Measurements from ENCODE around the gene RPS19BP1.

RPS19BP1 gene, protein sequence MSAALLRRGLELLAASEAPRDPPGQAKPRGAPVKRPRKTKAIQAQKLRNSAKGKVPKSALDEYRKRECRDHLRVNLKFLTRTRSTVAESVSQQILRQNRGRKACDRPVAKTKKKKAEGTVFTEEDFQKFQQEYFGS

DNA sequence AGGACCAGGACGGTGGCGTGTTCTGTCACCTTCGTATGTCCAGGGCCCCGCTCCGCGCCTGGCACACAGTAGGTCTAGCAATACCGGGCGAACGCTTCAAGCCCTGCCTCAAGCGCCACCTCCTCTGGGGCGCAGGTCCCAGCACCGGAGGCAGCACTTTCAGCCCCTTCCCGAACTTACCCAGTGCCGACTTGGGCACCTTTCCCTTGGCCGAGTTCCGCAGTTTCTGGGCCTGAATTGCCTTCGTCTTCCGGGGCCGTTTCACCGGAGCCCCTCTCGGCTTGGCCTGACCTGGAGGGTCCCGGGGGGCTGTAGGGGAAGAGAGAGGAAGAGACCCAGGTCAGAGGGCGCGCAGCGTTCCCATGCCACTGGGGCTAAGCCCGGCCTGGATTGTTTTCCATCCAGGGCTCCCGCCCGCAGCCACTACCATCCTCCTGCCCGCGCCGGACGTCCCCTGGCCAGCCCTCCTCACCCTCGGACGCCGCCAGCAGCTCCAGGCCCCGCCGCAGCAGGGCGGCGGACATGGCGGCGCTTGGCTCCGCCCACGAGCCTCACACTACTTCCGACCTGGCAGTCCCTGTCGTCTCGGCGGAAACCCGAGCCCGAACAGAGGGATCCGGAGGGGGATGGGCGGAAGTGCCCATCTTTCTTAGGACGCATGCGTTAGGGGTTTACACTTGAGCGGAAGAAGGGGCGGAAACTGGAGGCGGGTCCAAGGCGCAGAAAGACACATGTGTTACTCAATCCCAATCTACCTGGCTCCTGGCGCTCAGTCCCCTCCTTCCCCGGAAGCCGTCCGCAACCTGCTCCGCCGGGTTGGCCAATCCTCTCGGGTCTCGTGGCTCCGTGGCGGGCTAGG, at the start of gene RPS19BP1:
Gene RPS19BP1 (minus strand): TSS at position 534 of the 859 bp plus-strand sequence. CDS start 10 bp downstream, at position 524.
- DNase-seq, result peak; percentile 99 to 100

DNA sequence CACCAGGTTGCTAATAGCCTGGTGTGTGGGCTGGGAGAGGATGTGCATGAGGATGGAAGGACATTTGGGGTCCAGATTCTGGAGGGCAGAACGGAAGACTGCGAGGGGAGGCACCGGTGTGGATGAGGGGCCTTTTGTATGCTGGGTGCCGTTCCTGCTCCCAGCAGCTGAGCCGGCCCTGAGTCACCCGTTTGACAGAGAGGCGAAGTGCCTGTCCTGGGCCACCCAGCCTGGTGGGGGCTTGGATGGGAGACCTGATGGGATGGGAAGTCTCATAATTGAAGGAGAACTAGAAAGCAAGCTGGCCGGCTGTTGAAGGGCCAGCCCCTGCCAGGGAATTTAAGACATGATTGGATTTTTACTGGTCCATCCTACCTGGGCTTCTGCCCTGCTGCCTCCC, 48.8 kb upstream of the RPS19BP1 start:
- DNase-seq, result no peak

DNA sequence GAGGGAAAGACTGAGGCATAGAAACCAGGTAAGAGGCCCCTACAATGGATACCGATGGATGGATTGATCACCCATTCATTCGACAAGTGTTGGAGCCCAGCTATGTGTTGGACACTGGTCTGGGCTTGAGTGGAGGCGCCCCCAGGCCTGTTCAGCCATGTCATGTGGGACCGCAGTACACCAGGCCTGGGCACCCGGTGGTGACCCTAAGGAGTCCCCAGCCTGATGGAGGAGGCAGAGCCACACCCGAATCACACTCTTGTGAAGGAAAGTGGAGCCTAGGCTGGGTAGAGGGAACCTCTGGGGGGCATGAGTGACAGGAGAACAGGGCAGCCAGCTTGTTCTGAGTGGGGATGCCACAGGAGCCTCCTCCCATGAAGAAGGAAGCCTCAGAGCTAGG, 48.2 kb upstream of the RPS19BP1 start:
- DNase-seq, result no peak

DNA sequence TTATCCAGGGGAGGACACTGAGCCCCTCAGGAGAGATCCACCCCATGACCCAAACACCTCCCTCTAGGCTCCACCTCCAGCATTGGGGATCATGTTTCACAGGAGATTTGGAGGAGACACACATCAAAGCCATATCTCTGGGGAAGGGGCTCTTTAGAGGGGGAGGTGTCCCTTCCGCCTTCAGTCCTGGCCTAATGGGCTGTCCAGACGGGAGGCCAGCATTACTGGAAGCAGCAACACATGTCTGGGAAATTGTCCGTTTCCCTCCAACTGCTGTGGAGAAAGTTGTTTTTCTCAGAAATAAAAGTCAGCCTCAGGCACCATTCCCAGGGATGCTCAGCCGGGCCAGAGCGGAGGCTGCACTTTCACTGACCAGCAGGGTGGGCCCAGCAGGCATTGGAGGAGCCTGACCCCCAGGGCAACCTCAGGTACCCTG, 47.5 kb upstream of the RPS19BP1 start:
- no peak for DNase-seq

DNA sequence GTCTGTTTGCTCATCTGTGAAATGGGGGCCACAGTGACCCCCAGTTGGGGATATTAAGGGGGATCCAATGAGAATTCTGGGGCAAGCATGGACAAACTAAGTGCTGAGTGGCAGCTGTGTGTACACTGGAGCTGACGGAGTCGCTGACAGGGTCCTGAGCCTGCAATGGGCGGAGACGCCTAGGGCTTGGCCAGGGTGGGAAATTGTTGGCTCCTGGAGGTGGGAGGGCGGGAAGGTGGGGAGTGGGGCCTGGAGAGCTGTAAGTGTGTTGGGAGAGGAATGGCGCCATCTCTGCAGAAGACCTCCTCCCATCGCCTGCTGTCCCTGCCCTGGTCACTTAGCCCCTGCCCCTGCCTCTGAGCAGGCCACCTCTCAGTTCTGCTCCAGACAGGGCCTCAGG, 45.4 kb upstream of the RPS19BP1 start:
- DNase-seq, result no peak

DNA sequence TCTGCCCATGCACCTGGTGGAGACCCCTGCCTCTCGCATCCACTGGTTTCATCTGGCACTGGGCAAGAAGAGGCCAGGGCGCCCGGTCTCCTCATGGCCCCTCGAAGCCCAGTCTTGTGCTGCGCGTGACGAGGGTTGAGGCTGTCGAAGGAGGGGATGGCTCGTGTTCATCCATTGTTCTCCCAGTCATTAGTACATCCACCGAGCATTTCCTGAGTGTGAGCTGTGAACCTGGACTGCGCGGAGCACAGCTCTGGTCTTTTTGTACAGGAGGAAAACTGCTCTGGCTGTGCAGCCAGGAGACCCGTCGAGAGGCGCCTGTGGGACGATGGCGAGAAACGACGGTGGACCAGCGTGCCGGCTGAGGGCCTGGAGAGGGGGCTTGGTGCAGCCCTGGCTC, 44.8 kb upstream of the RPS19BP1 start:
- DNase-seq, result no peak

DNA sequence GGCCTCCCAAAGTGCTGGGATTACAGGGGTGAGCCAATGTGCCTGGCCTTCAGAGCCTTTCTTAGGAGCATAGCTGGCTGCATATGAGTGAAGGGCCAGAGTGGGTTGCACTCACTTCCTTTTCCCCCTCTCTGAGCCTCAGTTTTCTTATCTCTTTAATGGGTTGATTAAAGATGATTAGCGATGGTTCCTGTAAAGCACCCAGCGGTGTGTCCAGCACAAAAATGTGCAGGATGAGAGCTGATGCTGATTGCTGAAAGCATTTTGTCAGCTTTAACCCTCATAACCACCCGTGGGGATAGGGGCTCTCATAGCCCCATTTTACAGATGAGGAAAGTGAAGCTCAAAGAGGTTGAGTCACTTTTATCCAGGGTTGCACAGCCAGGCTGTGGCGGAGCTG, 43.5 kb upstream of the RPS19BP1 start:
- no peak for DNase-seq

DNA sequence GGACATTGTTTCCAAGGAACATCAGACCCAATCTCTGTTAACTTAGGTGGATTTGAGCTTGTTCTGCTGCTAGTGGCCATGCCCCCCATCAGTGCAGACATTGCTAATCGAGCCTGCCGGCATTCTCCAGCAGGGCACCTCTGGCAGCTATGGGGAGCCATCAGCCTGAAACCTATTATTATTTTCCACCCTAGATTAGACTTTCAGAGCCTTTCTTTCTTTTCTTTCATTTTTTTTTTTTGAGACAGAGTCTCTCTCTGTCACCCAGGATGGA, 42.9 kb upstream of the RPS19BP1 start:
- DNase-seq, result no peak

DNA sequence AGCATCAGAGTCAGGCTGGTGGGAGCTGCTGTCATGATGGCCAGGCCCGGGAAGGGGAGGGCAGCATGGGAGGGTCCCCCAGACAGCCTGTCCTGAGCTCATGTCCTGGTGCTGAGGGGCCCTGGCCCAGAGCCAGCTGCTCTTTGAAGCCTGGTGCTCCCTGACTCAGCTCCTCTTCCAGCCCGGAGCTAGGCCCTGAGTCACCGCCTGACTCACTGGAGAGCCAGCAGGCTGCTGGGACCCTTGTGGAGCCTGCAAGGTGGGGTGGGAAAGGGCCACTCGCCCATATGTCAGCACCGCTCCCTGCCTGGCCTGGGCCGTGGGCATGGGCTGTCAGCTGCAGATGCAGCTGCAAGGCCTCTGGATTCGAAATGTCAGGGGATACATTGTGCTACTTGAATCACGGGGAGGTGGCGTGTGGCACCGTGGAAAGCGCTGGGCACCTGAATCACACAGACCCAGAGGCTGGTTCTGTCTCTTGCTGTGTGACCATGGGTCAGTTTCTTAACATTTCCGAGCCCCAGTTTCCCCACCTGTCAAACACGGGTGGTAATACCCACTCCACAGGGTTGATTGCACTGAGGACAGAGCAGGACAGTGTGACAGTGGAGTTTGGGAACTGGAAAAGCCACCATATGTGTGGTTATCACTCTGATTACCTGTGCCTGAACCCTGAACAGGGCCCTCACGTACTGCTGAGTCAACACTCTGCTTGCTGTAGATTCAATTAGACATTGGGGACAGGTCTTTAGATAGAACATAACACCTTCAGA, 42.4 kb upstream of the RPS19BP1 start:
- DNase-seq, result no peak

DNA sequence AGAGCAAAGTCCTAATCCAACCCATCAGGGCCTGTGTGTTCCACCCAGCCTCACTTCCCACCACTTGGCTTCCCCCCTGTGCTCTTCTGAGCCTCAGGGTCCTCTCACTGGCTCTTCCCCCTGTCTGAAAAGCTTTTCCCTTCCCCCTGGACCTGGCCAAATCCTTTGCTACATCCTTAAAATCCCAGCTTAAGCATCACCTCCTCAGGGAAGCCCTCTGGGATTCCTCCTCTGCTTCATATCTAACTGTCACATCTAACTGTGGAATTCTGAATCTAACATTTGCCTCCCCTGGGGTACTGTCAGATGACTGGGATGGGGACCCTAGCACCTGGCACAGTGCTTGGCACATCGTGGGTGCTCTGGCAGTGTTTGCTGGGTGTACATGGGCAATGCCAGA, 39.0 kb upstream of the RPS19BP1 start:
- no peak for DNase-seq

DNA sequence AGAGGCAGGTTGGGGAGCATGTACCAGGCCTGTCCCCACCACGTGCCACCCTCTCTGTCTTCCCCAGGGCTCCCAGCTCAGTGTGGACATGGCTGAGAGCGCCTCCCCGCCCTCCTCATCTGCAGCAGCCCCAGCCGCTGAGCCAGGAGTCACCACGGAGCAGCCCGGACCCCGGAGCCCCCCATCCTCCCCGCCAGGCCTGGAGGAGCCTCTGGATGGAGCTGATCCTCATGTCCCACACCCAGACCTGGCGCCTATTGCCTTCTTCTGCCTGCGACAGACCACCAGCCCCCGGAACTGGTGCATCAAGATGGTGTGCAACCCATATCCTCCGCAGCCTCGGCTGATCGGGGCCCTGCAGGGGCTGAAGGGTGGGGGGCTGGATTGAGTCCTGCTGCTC, 38.1 kb upstream of the RPS19BP1 start, which contains the start of gene CACNA1I:
Gene CACNA1I (plus strand): TSS at position 89 of the 400 bp plus-strand sequence. CDS start 0 bp downstream, at position 89.
- DNase-seq, result no peak

DNA sequence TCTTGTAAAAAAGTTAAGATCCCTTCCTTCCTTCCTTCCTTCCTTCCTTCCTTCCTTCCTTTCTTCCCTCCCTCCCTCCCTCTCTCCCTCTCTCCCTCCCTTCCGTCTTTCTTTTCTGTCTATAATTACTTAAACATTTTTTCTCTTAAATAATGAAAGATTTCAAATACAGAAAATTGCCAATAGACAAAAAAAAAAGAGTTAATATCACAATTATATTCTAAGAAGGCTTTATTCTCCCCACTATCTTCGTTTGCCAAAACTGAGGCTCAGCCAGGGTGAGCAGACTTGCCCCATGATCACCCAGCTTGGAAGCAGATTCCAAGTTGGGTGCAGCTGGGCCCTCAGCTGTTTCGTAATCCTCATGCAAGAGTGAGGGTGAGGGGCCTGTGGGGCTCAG, 37.7 kb upstream of the RPS19BP1 start:
- no peak for DNase-seq

DNA sequence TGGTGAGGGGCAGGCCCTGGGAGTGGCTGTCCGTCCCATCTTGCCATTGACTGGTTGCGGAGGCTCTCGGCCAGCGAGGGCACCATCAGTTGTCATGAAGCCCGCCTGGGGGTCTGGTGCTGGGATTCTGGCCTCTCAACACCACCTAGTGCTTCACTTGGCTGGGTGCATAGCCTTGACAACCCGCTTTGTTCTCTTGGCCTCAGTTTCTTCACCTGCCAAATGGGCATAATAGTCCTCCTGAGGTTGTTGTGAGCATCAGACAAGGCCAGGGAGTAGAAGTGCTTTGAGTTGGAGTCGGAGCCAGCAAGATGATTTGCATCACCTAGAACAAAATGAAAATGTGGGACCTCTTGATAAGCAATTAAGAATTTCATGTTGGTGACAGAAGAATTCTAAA, 36.5 kb upstream of the RPS19BP1 start:
- no peak for DNase-seq

DNA sequence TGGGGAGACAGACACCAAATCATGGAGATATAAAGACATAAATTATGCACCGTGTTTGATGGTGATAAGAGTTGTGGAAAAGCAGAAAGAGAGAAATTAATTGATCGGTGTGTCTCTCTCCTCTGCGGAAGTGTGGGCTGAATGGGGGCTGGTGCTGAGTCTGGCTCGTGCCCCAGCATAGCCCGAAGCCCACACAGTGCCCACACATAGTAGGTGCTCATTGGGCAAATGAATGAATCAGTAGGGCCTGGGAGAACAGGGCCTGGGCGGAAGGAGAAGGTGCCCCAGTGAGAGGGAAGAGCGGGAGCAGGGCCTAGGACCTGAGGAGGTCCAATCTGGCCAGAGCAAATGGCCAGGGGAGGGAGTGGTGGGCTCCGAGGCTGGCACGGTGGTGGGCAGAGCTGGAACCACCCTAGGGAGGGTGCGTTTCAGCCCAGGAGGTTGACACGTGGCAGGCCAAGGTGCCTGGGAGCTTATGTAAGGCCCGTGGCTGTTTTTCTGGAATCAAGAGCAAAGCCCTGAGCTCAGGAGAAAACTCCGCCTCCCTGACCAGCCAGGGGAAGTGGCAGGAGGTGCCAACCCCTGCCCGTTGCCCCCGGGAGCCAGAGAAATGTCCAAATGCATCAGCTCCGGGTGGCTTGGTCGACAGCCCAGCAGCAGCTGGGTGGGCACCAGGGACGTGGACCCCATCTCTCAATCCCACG, 35.9 kb upstream of the RPS19BP1 start:
- no peak for DNase-seq

DNA sequence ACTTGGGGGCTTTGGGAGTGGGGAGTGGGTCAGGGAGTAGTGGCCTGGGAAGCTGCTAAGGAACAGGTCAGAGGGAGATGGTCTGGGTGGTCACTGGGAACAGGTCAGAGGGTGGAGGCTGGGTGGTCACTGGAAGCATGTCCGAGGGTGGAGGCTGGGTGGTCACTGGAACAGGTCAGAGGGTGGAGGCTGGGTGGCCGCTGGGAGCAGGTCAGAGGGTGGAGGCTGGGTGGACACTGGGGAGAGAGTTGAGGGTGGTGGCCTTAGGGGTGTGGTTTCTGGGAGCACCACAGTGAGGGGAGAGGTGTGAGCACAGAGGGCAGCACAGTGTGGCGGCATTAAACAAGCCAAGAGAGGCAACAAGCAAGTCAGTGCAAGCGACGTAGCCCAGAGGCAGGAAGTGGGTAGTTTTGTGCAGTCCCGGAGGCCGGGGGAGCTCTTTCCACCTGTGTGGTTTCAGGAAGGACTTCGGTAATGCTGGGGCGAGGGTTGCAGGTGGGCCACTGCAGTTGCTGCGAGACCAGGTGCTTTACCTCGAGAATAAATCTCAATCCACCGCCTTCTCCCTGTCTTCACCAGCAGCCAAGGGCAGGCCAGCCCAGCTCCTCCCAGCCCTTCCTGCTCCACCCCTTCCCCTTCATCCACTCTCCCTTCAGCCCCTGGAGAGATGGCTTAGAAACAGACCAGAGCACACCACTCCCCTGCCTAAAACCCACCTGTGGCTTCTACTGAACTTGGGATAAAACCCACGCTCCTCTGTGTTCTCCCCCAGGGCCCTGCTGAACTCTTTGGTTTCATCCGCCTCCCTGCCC, 34.8 kb upstream of the RPS19BP1 start:
- peak; percentile 28 to 33 for DNase-seq

DNA sequence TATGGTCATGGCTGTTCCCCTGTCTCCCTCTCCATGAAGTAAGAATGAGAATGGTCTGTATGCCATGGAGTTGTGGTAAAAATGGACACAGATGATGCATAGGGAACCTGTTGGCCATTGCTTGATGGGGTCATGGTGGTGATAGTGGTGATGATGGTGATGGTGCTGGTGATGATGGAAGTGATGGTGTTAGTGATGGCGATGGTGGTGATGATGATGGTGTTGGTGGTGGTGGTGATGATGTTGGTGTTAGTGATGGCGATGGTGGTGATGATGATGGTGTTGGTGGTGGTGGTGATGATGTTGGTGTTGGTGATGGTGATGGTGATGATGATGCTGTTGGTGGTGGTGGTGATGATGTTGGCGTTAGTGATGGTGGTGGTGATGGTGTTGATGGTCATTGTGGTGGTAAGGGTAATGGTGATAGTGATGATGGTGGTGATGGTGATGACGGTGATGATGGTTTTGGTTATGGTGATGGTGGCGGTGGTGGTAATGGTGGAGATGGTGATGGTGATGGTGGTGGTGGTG, 32.9 kb upstream of the RPS19BP1 start:
- no peak for DNase-seq

DNA sequence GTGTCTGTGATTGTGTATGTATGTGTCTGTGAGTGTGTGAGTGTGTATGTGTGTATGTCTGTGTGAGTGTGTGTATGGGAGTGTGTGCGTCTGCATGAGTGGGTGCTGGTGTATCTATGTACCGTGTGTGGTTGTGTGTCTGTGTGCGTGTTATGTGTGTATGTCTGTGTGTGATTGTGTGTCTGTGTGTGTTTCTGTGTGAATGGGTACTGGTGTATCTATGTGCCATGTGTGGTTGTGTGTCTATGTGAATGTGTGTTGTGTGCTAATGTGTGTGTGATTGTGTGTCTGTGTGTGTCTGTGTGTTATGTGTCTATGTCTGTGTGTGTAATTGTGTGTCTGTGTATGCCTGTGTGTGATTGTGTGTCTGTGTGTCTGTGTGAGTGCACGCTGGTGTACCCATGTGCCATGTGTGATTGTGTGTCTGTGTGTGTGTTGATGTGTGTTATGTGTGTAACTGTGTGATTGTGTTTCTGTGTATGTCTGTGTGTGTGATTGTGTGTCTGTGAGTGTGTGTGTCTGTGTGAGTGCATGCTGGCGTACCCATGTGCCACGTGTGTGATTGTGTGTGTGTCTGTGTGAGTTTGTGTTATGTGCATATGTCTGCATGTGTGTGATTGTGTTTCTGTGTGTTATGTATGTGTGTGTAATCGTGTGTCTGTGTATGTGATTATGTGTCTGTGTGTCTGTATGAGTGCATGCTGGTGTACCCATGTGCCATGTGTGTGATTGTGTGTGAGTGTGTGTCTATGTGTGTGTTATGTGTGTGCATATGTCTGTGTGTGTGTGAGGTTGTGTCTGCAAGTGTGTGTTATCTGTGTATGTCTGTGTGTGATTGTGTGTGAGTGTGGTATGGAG, 31.3 kb upstream of the RPS19BP1 start:
- no peak for DNase-seq

DNA sequence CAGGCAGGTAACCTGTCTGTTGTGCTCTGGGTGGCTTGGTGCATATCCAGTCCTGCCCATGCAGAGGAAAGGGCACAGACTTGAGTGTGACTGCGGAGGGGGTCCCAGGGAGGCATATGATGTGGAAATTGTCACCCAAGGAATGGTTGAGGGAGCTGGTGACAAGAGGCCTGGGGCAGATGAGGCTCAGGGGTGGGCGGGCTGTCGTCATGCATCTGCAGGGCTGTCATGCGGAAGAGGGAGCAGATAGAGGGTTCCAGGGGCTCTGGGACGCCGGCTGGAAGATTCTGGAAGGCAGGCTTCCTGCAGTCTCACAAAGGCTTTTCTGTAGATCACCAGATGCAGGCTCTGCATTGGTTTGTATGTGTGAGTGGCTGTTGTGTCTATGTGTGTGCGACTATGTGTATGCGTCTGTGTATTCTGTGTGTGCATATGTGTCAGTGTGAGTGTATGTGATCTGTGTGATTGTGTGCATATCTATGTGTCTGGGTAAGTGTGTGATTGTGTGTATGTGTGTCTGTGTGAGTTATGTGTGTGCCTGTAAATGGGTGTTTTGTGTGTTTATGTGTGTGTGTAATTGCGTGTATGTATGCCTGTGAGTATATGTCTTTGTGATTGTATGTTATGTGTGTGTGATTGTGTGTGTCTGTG, 30.4 kb upstream of the RPS19BP1 start:
- DNase-seq, result no peak

DNA sequence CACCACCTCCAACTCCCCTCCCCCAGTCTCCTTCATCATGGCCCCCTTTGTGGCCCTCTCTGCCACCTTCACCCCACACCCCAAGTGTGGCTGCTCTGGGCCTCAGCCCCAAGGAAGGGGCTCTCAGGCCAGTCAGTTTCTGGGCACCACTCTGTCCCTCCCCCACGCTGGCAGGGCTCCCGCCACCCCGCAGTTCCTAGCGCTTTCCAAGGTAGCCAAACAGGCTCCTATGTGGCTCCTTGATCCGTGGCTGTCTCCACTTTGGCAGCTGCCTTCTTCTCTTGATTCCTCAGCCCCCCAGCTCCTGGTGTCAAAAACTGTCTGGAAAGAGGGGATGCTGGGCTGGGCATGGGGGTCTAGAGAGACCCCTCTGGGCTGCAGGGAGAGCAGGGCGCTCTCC, 27.6 kb upstream of the RPS19BP1 start:
- DNase-seq, result no peak

DNA sequence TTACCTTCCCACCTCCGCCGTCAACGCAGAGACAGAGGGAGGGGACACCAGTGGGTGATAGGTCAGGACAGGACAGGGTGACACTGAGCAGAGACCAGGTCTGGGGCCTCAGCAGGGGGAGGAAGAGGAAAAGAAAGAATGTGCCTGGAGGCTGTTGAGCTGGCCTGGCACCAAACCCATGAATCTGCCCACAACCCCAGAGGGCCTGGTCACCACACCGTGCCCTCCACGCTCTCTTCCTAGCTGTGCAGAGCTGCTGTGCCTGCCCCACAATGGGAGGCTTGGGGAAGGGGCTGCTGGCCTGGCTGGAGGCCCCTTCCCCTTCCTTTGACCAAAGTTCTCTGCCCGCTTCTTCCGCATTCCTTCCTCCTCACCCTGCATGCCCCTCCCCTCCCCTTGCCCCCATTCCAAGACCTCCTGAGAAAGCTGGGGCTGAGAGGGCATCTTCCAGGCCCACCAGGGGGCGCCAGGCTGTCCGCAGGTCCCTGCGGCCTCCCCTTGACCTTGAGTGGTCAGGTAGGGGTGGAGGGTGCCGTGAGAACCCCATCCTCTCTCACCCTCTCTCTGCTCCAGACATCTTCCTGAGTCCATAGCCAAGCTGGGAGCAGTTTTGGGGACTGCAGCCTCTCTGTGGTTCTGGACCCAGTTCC, 27.0 kb upstream of the RPS19BP1 start:
- peak in 1 of 2 experiments; percentile 19 for DNase-seq
